IMR-90 (cell line): ENCODE data around the gene NLRC3. TPM values are rescaled to one million over a fixed set of nuclear protein-coding genes. Genes with fewer than 3 reads are reported as not detected.

ENCODE experiments used
- ATAC-seq: fragments of 200-7000 bp; cut with Tn5 transposase; 2 replicates; pipeline ENCODE4 v1.9.1; 2020; ENCODE audit warnings: low read depth, mild to moderate bottlenecking, moderate library complexity
- BruUV-seq: library from RNA; stranded (reverse); fragments of 400-500 nt; replicated peaks from 2 replicates; lab custom pipeline; 2021; lab: Mats Ljungman, UMichigan
- CTCF ChIA-PET: fragments of 300-600 bp; formaldehyde crosslinking; extraction: SDS; loops from one replicate; lab custom pipeline; 2021; ENCODE audit warnings: antibody characterized with exemption; lab: Yijun Ruan, JAX
- POLR2A ChIA-PET: fragments of 300-600 bp; sonication (Branson Sonifier 250); formaldehyde crosslinking; loops from one replicate; lab custom pipeline; 2022; ENCODE audit warnings: antibody characterized with exemption; ENCODE audit not compliant: unreplicated experiment; lab: Charles Lee
- DNase-seq: peaks from one replicate; pipeline ENCODE4 v3.0.0; 2013
- H2AFZ ChIP-seq: replicated peaks from 2 replicates; pipeline ENCODE3; 2013; ENCODE audit warnings: low read length, mild to moderate bottlenecking; ENCODE audit not compliant: poor library complexity
- H2AK5ac ChIP-seq: 2 replicates; pipeline ENCODE4 v1.6.1; 2013; ENCODE audit warnings: low read depth, low read length, inconsistent platforms
- H2AK9ac ChIP-seq: replicated peaks from 2 replicates; pipeline ENCODE3; 2013; ENCODE audit warnings: mild to moderate bottlenecking, low read depth, low read length, moderate library complexity; ENCODE audit not compliant: poor library complexity
- H2BK120ac ChIP-seq: 2 replicates; pipeline ENCODE4 v1.6.1; 2013; ENCODE audit warnings: low read depth, low read length, inconsistent platforms
- H2BK15ac ChIP-seq: 3 replicates; pipeline ENCODE4 v1.6.1; 2013; ENCODE audit warnings: low read depth, low read length, inconsistent platforms
- H2BK20ac ChIP-seq: 2 replicates; pipeline ENCODE4 v1.6.1; 2013; ENCODE audit warnings: low read depth, mild to moderate bottlenecking, inconsistent platforms, low read length, moderate library complexity
- H2BK5ac ChIP-seq: 2 replicates; pipeline ENCODE4 v1.6.1; 2013; ENCODE audit warnings: mild to moderate bottlenecking, low read depth, low read length, inconsistent platforms; ENCODE audit not compliant: poor library complexity, severe bottlenecking
- H3K14ac ChIP-seq: replicated peaks from 2 replicates; pipeline ENCODE4 v1.6.1; 2013; ENCODE audit warnings: low read depth, low read length, inconsistent platforms
- H3K18ac ChIP-seq: 2 replicates; pipeline ENCODE4 v1.6.1; 2013; ENCODE audit warnings: low read depth, low read length, control low read depth
- H3K23ac ChIP-seq: 2 replicates; pipeline ENCODE4 v1.6.1; 2013; ENCODE audit warnings: low read depth, low read length, inconsistent platforms
- H3K27ac ChIP-seq: 2 replicates; pipeline ENCODE4 v1.5.1; 2013; ENCODE audit warnings: mild to moderate bottlenecking, control low read depth, low read length; ENCODE audit not compliant: insufficient read depth
- H3K27me3 ChIP-seq: 2 replicates; pipeline ENCODE4 v1.6.1; 2013; ENCODE audit warnings: low read length; ENCODE audit not compliant: control insufficient read depth, insufficient read depth
- H3K36me3 ChIP-seq: 2 replicates; pipeline ENCODE4 v1.6.1; 2013; ENCODE audit warnings: low read length, mixed read lengths; ENCODE audit not compliant: control insufficient read depth, insufficient read depth
- H3K4ac ChIP-seq: 2 replicates; pipeline ENCODE4 v1.6.1; 2013; ENCODE audit warnings: low read depth, low read length, inconsistent platforms
- H3K4me1 ChIP-seq: 2 replicates; pipeline ENCODE4 v1.6.1; 2013; ENCODE audit warnings: low read length, mixed read lengths; ENCODE audit not compliant: control insufficient read depth, insufficient read depth
- H3K4me2 ChIP-seq: 2 replicates; pipeline ENCODE4 v1.6.1; 2013; ENCODE audit warnings: low read depth, mild to moderate bottlenecking, control low read depth, low read length, moderate library complexity
- H3K4me3 ChIP-seq: 2 replicates; pipeline ENCODE4 v1.5.1; 2013; ENCODE audit warnings: low read depth, mild to moderate bottlenecking, control low read depth, low read length, moderate library complexity; ENCODE audit not compliant: insufficient read depth
- H3K56ac ChIP-seq: 2 replicates; pipeline ENCODE4 v1.6.1; 2013; ENCODE audit warnings: low read length, inconsistent platforms; ENCODE audit not compliant: insufficient read depth; ENCODE audit errors: extremely low read depth
- H3K79me1 ChIP-seq, 2 experiments: 2 replicates each; pipeline ENCODE4 v1.6.1; 2013; ENCODE audit warnings: low read length in 2 of 2, inconsistent platforms in 1 of 2, low read depth in 1 of 2
- H3K9ac ChIP-seq: 2 replicates; pipeline ENCODE4 v1.6.1; 2013; ENCODE audit warnings: low read depth, low read length, control low read depth
- H3K9me1 ChIP-seq: 2 replicates; pipeline ENCODE4 v1.6.1; 2013; ENCODE audit warnings: low read length, inconsistent platforms; ENCODE audit not compliant: insufficient read depth
- H3K9me3 ChIP-seq: 2 replicates; pipeline ENCODE4 v1.6.1; 2013; ENCODE audit warnings: low read length; ENCODE audit not compliant: control insufficient read depth, insufficient read depth
- H4K20me1 ChIP-seq: 2 replicates; pipeline ENCODE4 v1.6.1; 2013; ENCODE audit warnings: low read length, inconsistent platforms; ENCODE audit not compliant: insufficient read depth
- H4K5ac ChIP-seq: 2 replicates; pipeline ENCODE4 v1.6.1; 2013; ENCODE audit warnings: mild to moderate bottlenecking, low read depth, low read length, control low read depth
- H4K8ac ChIP-seq, 2 experiments: 2 replicates each; pipeline ENCODE4 v1.6.1; 2013; ENCODE audit warnings: low read depth in 2 of 2, low read length in 2 of 2, control low read depth in 1 of 2, inconsistent platforms in 1 of 2
- H4K91ac ChIP-seq: 2 replicates; pipeline ENCODE4 v1.6.1; 2013; ENCODE audit warnings: low read depth, low read length, inconsistent platforms; ENCODE audit not compliant: insufficient read depth
- BHLHE40 ChIP-seq: fragments of 150-350 bp; IDR thresholded peaks from 2 replicates; pipeline ENCODE4 v1.6.1; 2016; ENCODE audit warnings: mild to moderate bottlenecking, low read depth, low read length
- CEBPB ChIP-seq: IDR thresholded peaks from 2 replicates; pipeline ENCODE4 v1.6.1; 2012; ENCODE audit warnings: low read depth, low read length, improper control_type of control experiment
- CHD1 ChIP-seq: IDR thresholded peaks from 2 replicates; pipeline ENCODE4 v1.6.1; 2012; ENCODE audit warnings: low read depth, low read length, improper control_type of control experiment
- FOS ChIP-seq: fragments of 150-350 bp; IDR thresholded peaks from 2 replicates; pipeline ENCODE4 v1.6.1; 2016; ENCODE audit warnings: low read depth, low read length
- MAFK ChIP-seq: IDR thresholded peaks from 2 replicates; pipeline ENCODE4 v1.6.1; 2012; ENCODE audit warnings: low read depth, low read length, improper control_type of control experiment
- MAZ ChIP-seq: IDR thresholded peaks from 2 replicates; pipeline ENCODE4 v1.6.1; 2012; ENCODE audit warnings: low read depth, mild to moderate bottlenecking, low read length, improper control_type of control experiment, moderate library complexity, borderline replicate concordance
- MXI1 ChIP-seq: IDR thresholded peaks from 2 replicates; pipeline ENCODE4 v1.6.1; 2012; ENCODE audit warnings: low read depth, mild to moderate bottlenecking, low read length, moderate library complexity, borderline replicate concordance
- NFE2L2 ChIP-seq: fragments of 150-350 bp; IDR thresholded peaks from 2 replicates; pipeline ENCODE4 v1.6.1; 2016; ENCODE audit warnings: low read depth, mild to moderate bottlenecking, low read length
- POLR2A ChIP-seq: IDR thresholded peaks from 2 replicates; pipeline ENCODE4 v1.6.1; 2012; ENCODE audit warnings: mild to moderate bottlenecking, low read depth, low read length
- RAD21 ChIP-seq: IDR thresholded peaks from 2 replicates; pipeline ENCODE4 v1.6.1; 2012; ENCODE audit warnings: low read length, improper control_type of control experiment
- RCOR1 ChIP-seq: IDR thresholded peaks from 2 replicates; pipeline ENCODE4 v1.6.1; 2012; ENCODE audit warnings: mild to moderate bottlenecking, low read length, improper control_type of control experiment; ENCODE audit not compliant: insufficient replicate concordance
- RFX5 ChIP-seq: IDR thresholded peaks from 2 replicates; pipeline ENCODE4 v1.8.0; 2012; ENCODE audit warnings: low read depth, mild to moderate bottlenecking, low read length, moderate library complexity
- SMC3 ChIP-seq: fragments of 150-350 bp; IDR thresholded peaks from 2 replicates; pipeline ENCODE4 v1.6.1; 2016; ENCODE audit warnings: low read depth, mild to moderate bottlenecking, antibody characterized with exemption, low read length, moderate library complexity
- WGBS, 2 experiments: methylation state at CpG; one replicate each; pipeline versions ENCODE4 v1.1.5 to v1.1.7; 2013; ENCODE audit warnings: missing lambda C conversion rate in 2 of 2; ENCODE audit not compliant: insufficient read length in 1 of 2; ENCODE audit errors: extremely low coverage in 2 of 2; 5-methylcytosine and 5-hydroxymethylcytosine counted together
- dilution Hi-C: fragments of 300-500 bp; cut with HindIII; formaldehyde crosslinking; loops from one replicate; pipeline ENCODE4 v1.14.3; 2018; ENCODE audit warnings: low sequenced_read_pairs; ENCODE audit not compliant: unreplicated experiment
- in situ Hi-C: fragments of 300-500 bp; cut with MboI; formaldehyde crosslinking; loops from 3 replicates; pipeline ENCODE4 v1.14.3; 2019; ENCODE audit warnings: low sequenced_read_pairs, inconsistent platforms, mixed read lengths
- intact Hi-C: fragments of 100-400 bp; cut with micrococcal nuclease; formaldehyde crosslinking; loops from 2 replicates; pipeline ENCODE4 v1.10.0; 2022
- polyA plus RNA-seq, 3 experiments: library from polyadenylated mRNA; depleted of rRNA; stranded (reverse); fragments of >200 nt; gene quantifications; 2 replicates each; pipeline ENCODE4 v1.2.3, GENCODE V29; 2012; ENCODE audit warnings: low replicate concordance in 1 of 3
- total RNA-seq: library from RNA; depleted of rRNA; stranded (reverse); fragments of >200 nt; gene quantifications from 2 replicates; pipeline ENCODE4 v1.2.3, GENCODE V29; 2012
- TF ChIP-seq, protein P1 (sequence below): fragments of 150-350 bp; IDR thresholded peaks from 2 replicates; pipeline ENCODE4 v1.6.1; 2016; ENCODE audit warnings: low read depth, mild to moderate bottlenecking, low read length, moderate library complexity, borderline replicate concordance
- TF ChIP-seq, protein P2 (sequence below): conservative IDR thresholded peaks from 2 replicates; pipeline ENCODE4 v1.5.1; 2012; ENCODE audit warnings: mild to moderate bottlenecking, low read depth, low read length, improper control_type of control experiment
- TF ChIP-seq, protein P3 (sequence below): fragments of 150-350 bp; IDR thresholded peaks from 2 replicates; pipeline ENCODE4 v1.6.1; 2017; ENCODE audit warnings: mild to moderate bottlenecking, antibody characterized with exemption, low read length, low read depth

Gene NLRC3
- total and polyA plus RNA-seq, 2 of the 4 experiments (the other 2 are of a cell fraction) = not detected

DNA sequence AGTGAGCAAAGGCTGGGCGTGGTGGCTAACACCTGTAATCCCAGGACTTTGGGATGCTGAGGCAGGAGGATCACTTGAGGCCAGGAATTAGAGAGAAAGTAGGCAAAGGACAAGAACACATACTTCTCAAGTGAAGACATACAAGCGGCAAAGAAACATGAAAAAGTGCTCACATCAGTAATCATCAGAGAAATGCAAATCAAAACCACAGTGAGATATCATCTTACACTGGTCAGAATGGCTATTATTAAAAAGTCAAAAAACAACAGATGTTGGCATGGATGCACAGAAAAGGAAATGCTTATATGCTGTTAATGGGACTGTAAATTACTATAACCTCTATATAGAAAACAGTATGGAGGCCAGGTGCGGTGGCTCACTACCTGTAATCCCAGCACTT, 46.4 kb upstream of the NLRC3 start:
- H2BK120ac ChIP-seq = no peak overlapping the region
- TF ChIP-seq NFE2L2 (no peak), POLR2A (no peak), MAFK (no peak), MXI1 (no peak), BHLHE40 (no peak), RAD21 (no peak), CHD1 (no peak), FOS (no peak), CEBPB (no peak), SMC3 (no peak), MAZ (no peak), RFX5 (no peak), RCOR1 (no peak)
- TF ChIP-seq, protein P1, sequence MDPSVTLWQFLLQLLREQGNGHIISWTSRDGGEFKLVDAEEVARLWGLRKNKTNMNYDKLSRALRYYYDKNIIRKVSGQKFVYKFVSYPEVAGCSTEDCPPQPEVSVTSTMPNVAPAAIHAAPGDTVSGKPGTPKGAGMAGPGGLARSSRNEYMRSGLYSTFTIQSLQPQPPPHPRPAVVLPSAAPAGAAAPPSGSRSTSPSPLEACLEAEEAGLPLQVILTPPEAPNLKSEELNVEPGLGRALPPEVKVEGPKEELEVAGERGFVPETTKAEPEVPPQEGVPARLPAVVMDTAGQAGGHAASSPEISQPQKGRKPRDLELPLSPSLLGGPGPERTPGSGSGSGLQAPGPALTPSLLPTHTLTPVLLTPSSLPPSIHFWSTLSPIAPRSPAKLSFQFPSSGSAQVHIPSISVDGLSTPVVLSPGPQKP = no peak
- TF ChIP-seq, protein P2, sequence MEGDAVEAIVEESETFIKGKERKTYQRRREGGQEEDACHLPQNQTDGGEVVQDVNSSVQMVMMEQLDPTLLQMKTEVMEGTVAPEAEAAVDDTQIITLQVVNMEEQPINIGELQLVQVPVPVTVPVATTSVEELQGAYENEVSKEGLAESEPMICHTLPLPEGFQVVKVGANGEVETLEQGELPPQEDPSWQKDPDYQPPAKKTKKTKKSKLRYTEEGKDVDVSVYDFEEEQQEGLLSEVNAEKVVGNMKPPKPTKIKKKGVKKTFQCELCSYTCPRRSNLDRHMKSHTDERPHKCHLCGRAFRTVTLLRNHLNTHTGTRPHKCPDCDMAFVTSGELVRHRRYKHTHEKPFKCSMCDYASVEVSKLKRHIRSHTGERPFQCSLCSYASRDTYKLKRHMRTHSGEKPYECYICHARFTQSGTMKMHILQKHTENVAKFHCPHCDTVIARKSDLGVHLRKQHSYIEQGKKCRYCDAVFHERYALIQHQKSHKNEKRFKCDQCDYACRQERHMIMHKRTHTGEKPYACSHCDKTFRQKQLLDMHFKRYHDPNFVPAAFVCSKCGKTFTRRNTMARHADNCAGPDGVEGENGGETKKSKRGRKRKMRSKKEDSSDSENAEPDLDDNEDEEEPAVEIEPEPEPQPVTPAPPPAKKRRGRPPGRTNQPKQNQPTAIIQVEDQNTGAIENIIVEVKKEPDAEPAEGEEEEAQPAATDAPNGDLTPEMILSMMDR = no peak
- TF ChIP-seq, protein P3, sequence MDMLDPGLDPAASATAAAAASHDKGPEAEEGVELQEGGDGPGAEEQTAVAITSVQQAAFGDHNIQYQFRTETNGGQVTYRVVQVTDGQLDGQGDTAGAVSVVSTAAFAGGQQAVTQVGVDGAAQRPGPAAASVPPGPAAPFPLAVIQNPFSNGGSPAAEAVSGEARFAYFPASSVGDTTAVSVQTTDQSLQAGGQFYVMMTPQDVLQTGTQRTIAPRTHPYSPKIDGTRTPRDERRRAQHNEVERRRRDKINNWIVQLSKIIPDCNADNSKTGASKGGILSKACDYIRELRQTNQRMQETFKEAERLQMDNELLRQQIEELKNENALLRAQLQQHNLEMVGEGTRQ = no peak
- H3K9ac ChIP-seq = no peak overlapping the region
- CTCF ChIA-PET = no interaction called here
- H4K91ac ChIP-seq = no peak overlapping the region
- H2BK15ac ChIP-seq = no peak overlapping the region
- no peak overlapping the region for H4K5ac ChIP-seq
- 0 out of 2 replicates have a peak, but pooled peaks cover 1% of the 10 kb centered on the region for H3K36me3 ChIP-seq
- H2AK5ac ChIP-seq = no peak overlapping the region
- DNase-seq (no peak), ATAC-seq (no peak)
- no peak overlapping the region for H3K23ac ChIP-seq
- no peak overlapping the region for H3K4me2 ChIP-seq
- H3K14ac ChIP-seq = no peak overlapping the region
- H3K79me1 ChIP-seq = peaks cover 34 to 48% of the 10 kb centered on the region in 2 experiments
- H4K20me1 ChIP-seq = peaks cover 4% of the 10 kb centered on the region; the same call in 1 of the 2 replicates
- dilution Hi-C loops = no loop called here
- H2AK9ac ChIP-seq = no peak overlapping the region
- no peak overlapping the region for H4K8ac ChIP-seq
- no peak overlapping the region for H2BK5ac ChIP-seq
- no peak overlapping the region for H3K4me3 ChIP-seq
- POLR2A ChIA-PET = no interaction called here
- in situ Hi-C loops = no loop called here
- H3K9me3 ChIP-seq = no peaks in the 10 kb centered on the region
- H3K27me3 ChIP-seq = no peaks in the 10 kb centered on the region
- H2BK20ac ChIP-seq = no peak overlapping the region
- WGBS, 2 experiments = no CpG with 5 or more reads among the region's 3 CpGs
- H3K4ac ChIP-seq = no peak overlapping the region
- H2AFZ ChIP-seq = no peak overlapping the region
- H3K4me1 ChIP-seq = no peaks in the 10 kb centered on the region
- no peak overlapping the region for H3K56ac ChIP-seq
- H3K18ac ChIP-seq = no peak overlapping the region
- no peak overlapping the region for H3K27ac ChIP-seq
- intact Hi-C loops = no loop called here
- H3K9me1 ChIP-seq = peaks cover 2% of the 10 kb centered on the region; the same call in 1 of the 2 replicates
- no TSS peak for BruUV-seq
